ENCODE data around the gene RERE.
"Not testable (repeated sequence)": the region's sequence is repeated elsewhere in the genome, so short reads cannot be mapped to it uniquely, and the experiment has no call there.

DNA sequence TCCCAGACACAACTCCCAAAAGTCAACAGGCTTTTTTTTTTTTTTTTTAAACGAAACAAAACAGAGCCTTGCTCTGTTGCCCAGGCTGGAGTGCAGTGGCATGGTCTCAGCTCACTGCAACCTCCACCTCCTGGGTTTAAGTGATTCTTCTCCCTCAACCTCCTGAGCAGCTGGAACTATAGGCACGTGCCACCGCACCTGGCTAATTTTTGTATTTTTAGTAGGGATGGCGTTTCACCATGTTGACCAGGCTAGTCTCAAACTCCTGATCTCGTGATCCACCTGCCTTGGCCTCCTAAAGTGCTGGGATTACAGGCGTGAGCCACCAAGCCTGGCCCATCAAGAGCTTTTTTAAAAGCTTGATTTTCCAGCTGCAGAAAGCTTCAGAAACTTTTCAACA lies 437.1 kb downstream of the RERE start:
- TF ChIP-seq, protein P1, sequence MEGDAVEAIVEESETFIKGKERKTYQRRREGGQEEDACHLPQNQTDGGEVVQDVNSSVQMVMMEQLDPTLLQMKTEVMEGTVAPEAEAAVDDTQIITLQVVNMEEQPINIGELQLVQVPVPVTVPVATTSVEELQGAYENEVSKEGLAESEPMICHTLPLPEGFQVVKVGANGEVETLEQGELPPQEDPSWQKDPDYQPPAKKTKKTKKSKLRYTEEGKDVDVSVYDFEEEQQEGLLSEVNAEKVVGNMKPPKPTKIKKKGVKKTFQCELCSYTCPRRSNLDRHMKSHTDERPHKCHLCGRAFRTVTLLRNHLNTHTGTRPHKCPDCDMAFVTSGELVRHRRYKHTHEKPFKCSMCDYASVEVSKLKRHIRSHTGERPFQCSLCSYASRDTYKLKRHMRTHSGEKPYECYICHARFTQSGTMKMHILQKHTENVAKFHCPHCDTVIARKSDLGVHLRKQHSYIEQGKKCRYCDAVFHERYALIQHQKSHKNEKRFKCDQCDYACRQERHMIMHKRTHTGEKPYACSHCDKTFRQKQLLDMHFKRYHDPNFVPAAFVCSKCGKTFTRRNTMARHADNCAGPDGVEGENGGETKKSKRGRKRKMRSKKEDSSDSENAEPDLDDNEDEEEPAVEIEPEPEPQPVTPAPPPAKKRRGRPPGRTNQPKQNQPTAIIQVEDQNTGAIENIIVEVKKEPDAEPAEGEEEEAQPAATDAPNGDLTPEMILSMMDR (conservative IDR thresholded peaks at IDR 0.05; ENCODE audit: low read depth in 2 of 2) = not testable (repeated sequence)
- TF ChIP-seq, protein P2, sequence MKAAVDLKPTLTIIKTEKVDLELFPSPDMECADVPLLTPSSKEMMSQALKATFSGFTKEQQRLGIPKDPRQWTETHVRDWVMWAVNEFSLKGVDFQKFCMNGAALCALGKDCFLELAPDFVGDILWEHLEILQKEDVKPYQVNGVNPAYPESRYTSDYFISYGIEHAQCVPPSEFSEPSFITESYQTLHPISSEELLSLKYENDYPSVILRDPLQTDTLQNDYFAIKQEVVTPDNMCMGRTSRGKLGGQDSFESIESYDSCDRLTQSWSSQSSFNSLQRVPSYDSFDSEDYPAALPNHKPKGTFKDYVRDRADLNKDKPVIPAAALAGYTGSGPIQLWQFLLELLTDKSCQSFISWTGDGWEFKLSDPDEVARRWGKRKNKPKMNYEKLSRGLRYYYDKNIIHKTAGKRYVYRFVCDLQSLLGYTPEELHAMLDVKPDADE (IDR thresholded peaks at IDR 0.05) = not testable (repeated sequence)
- not testable (repeated sequence) for TF ChIP-seq STAT1 (IDR thresholded peaks at IDR 0.05; ENCODE audit: unreplicated experiment); EZH2phosphoT487 (IDR thresholded peaks at IDR 0.05; ENCODE audit: unreplicated experiment); EZH2 (IDR thresholded peaks at IDR 0.05; ENCODE audit: low read depth, unreplicated experiment); POLR2AphosphoS5 (IDR thresholded peaks at IDR 0.05; ENCODE audit: low read depth); JUNB (IDR thresholded peaks at IDR 0.05; ENCODE audit: unreplicated experiment)
- TF ChIP-seq, protein P3, sequence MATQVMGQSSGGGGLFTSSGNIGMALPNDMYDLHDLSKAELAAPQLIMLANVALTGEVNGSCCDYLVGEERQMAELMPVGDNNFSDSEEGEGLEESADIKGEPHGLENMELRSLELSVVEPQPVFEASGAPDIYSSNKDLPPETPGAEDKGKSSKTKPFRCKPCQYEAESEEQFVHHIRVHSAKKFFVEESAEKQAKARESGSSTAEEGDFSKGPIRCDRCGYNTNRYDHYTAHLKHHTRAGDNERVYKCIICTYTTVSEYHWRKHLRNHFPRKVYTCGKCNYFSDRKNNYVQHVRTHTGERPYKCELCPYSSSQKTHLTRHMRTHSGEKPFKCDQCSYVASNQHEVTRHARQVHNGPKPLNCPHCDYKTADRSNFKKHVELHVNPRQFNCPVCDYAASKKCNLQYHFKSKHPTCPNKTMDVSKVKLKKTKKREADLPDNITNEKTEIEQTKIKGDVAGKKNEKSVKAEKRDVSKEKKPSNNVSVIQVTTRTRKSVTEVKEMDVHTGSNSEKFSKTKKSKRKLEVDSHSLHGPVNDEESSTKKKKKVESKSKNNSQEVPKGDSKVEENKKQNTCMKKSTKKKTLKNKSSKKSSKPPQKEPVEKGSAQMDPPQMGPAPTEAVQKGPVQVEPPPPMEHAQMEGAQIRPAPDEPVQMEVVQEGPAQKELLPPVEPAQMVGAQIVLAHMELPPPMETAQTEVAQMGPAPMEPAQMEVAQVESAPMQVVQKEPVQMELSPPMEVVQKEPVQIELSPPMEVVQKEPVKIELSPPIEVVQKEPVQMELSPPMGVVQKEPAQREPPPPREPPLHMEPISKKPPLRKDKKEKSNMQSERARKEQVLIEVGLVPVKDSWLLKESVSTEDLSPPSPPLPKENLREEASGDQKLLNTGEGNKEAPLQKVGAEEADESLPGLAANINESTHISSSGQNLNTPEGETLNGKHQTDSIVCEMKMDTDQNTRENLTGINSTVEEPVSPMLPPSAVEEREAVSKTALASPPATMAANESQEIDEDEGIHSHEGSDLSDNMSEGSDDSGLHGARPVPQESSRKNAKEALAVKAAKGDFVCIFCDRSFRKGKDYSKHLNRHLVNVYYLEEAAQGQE (IDR thresholded peaks at IDR 0.05; ENCODE audit: unreplicated experiment) = not testable (repeated sequence)
